Spleen (tissue), 11 donors: ENCODE data around the gene PIP5KL1. TPM values are rescaled to one million over a fixed set of nuclear protein-coding genes. Genes with fewer than 3 reads are reported as not detected.

Experiments used
- DNase-seq: peaks from one replicate; pipeline ENCODE4 v3.0.0-alpha.2; 2020
- H3K27ac ChIP-seq, 8 donors: fragments of 200-600 bp; sonication (generic) in 7 of 8; 1 replicate in 4 of 8; 2 replicates in 4 of 8; pipeline versions ENCODE4 v1.5.0 to v1.8.0; 2016 to 2021; ENCODE audit warnings: inconsistent platforms in 4 of 8, mild to moderate bottlenecking in 4 of 8, moderate library complexity in 1 of 8
- H3K27me3 ChIP-seq, 7 donors: fragments of 200-600 bp; sonication (generic) in 6 of 7; replicated peaks in 1 of 7; 1 replicate in 4 of 7; 2 replicates in 3 of 7; pipeline versions ENCODE4 v1.5.0 to v1.8.0; 2016 to 2021; ENCODE audit warnings: inconsistent platforms in 3 of 7, mild to moderate bottlenecking in 1 of 7
- H3K36me3 ChIP-seq, 6 donors: fragments of 200-600 bp; sonication (generic) in 5 of 6; 1 replicate in 4 of 6; 2 replicates in 2 of 6; pipeline versions ENCODE4 v1.5.0 to v1.8.0; 2016 to 2021; ENCODE audit warnings: inconsistent platforms in 2 of 6
- H3K4me1 ChIP-seq, 6 donors: fragments of 200-600 bp; sonication (generic) in 5 of 6; 1 replicate in 3 of 6; 2 replicates in 3 of 6; pipeline versions ENCODE4 v1.5.0 to v1.8.0; 2016 to 2021; ENCODE audit warnings: inconsistent platforms in 3 of 6
- H3K4me3 ChIP-seq, 8 donors: fragments of 200-600 bp; sonication (generic) in 7 of 8; 1 replicate in 4 of 8; 2 replicates in 4 of 8; pipeline versions ENCODE4 v1.5.0 to v1.8.0; 2016 to 2021; ENCODE audit warnings: inconsistent platforms in 4 of 8, mild to moderate bottlenecking in 4 of 8, moderate library complexity in 2 of 8
- H3K9me3 ChIP-seq, 8 donors: fragments of 200-600 bp; sonication (generic) in 7 of 8; 1 replicate in 4 of 8; 2 replicates in 4 of 8; pipeline versions ENCODE4 v1.5.0 to v1.8.0; 2016 to 2021; ENCODE audit warnings: inconsistent platforms in 4 of 8
- POLR2A ChIP-seq, 3 donors: fragments of 450-650 bp; IDR thresholded peaks; one replicate each; pipeline ENCODE4 v1.5.1; 2017; ENCODE audit warnings: antibody characterized with exemption in 3 of 3, mild to moderate bottlenecking in 1 of 3
- POLR2AphosphoS5 ChIP-seq, 3 donors: sonication (generic); formaldehyde crosslinking; IDR thresholded peaks; one replicate each; pipeline ENCODE4 v1.5.1; 2017; ENCODE audit warnings: antibody characterized with exemption in 3 of 3
- WGBS, 5 donors: extraction: QIAGEN DNeasy Blood & Tissue Kit in 3 of 5; methylation state at CpG; one replicate each; pipeline versions ENCODE4 v1.1.5 to v1.1.7; 2013 to 2018; 5-methylcytosine and 5-hydroxymethylcytosine counted together
- intact Hi-C: fragments of 100-400 bp; cut with DNase I; formaldehyde crosslinking; loops from one replicate; pipeline ENCODE4 v1.15.0; 2023; ENCODE audit warnings: low total_unique reads
- polyA plus RNA-seq, 3 donors: library from polyadenylated mRNA; stranded (reverse); fragments of 200-250 nt; gene quantifications; one replicate each; pipeline ENCODE4 v1.2.1, GENCODE V29; 2013
- total RNA-seq, 7 donors: library from RNA; depleted of rRNA in 3 of 7; stranded (reverse); fragments of >200 nt in 3 of 7; fragmentation: NEBNext Ultra II Directional in 4 of 7; extraction: Animal tissue kit (Norgen Biotek cat#: 25700) in 4 of 7; gene quantifications; one replicate each; pipeline versions ENCODE4 v1.1.0 to v1.2.1, GENCODE V29; 2016 to 2021
- TF ChIP-seq, protein P1 (sequence below), 11 experiments: fragments of 200-600 bp in 7 of 11; fragments of 450-650 bp in 4 of 11; sonication (generic) in 4 of 11; IDR thresholded peaks in 8 of 11; conservative IDR thresholded peaks in 3 of 11; 1 replicate in 7 of 11; 2 replicates in 4 of 11; pipeline versions ENCODE4 v1.4.0 to v1.8.0; 2016 to 2021; ENCODE audit warnings: antibody characterized with exemption in 11 of 11, inconsistent platforms in 4 of 11, mild to moderate bottlenecking in 1 of 11
- donor health status: healthy with polysubstance abuse.
- donor health status: DM: no; HTN: no; CAD: no; lungs with moderate emphysema.
- donor health status: DM: no; HTN: no; CAD: no.
- donor health status: Bipolar disorder and iron deficiency.
- donor health status: healthy.
- donor health status: DM: no; HTN: no; CAD: no.
- donor health status: DM: yes; HTN: yes; CAD: no.

The PIP5KL1 gene
- total and polyA plus RNA-seq, 10 donors = 0.13 to 3.6 (median 0.68) TPM; not detected in 2

DNA sequence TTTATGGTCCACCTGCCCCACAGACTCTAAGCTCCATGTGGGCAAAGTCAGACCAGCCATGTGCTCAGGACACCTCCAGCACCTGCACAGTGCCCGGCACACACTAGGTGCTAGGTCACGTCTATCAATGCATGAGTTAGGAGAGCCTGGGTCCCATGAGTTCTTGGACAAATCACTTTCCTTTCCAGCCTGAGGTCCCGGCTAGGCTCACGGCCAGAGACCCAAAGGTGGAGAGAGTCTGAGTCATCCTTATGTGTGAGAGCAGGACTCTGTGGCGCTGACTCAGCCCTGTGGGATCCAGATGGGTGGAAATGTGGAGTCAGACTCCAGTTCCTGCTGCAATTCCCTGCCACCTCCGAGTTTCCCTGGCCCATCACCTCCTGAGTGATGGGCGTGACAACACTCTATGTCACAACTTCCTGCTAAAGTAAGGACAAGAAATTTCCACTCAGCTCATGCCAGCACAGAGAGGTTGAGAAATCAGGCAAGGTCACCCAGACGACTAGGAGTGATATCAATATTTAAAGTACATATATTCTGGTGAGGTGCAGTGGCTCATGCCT lies 11.2 kb downstream of the PIP5KL1 start:
- Histone ChIP-seq H3K27ac (peak overlapping the region in 7 of 8 donors; percentile 15 to 91 (median 87)), H3K4me3 (no peak overlapping the region), H3K9me3 (no peaks in the 10 kb centered on the region), H3K36me3 (peaks cover 0 to 8% (median 0%) of the 10 kb centered on the region in 6 donors), H3K27me3 (peaks cover 0 to 16% (median 5%) of the 10 kb centered on the region in 7 donors), H3K4me1 (peaks cover 53 to 83% (median 69%) of the 10 kb centered on the region in 6 donors)
- WGBS, 5 donors = 41 to 63% (median 52%) methylated on average over 7 to 8 of the region's 8 CpGs
- intact Hi-C loops = no loop called here
- DNase-seq = no peak
- TF ChIP-seq POLR2A (IDR thresholded peaks at IDR 0.05) = no peak
- TF ChIP-seq POLR2AphosphoS5 (IDR thresholded peaks at IDR 0.05) = peak in 2 of 3 donors; percentile 74 to 79

- H3K36me3 ChIP-seq = peaks cover 0 to 17% (median 4%) of the 10 kb centered on the region in 6 donors
- H3K27me3 ChIP-seq = peaks cover 0 to 16% (median 5%) of the 10 kb centered on the region in 7 donors
- H3K4me1 ChIP-seq = peaks cover 53 to 89% (median 76%) of the 10 kb centered on the region in 6 donors
- 77 to 84% (median 81%) methylated on average over 8 of the region's 8 CpGs for WGBS, 5 donors
- no peak for DNase-seq
- H3K27ac ChIP-seq = peak overlapping the region; percentile 15 to 91 (median 86)
- H3K9me3 ChIP-seq = no peaks in the 10 kb centered on the region
- intact Hi-C loops = no loop called here
- no peak overlapping the region for H3K4me3 ChIP-seq
- TF ChIP-seq, protein P1, sequence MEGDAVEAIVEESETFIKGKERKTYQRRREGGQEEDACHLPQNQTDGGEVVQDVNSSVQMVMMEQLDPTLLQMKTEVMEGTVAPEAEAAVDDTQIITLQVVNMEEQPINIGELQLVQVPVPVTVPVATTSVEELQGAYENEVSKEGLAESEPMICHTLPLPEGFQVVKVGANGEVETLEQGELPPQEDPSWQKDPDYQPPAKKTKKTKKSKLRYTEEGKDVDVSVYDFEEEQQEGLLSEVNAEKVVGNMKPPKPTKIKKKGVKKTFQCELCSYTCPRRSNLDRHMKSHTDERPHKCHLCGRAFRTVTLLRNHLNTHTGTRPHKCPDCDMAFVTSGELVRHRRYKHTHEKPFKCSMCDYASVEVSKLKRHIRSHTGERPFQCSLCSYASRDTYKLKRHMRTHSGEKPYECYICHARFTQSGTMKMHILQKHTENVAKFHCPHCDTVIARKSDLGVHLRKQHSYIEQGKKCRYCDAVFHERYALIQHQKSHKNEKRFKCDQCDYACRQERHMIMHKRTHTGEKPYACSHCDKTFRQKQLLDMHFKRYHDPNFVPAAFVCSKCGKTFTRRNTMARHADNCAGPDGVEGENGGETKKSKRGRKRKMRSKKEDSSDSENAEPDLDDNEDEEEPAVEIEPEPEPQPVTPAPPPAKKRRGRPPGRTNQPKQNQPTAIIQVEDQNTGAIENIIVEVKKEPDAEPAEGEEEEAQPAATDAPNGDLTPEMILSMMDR (IDR thresholded peaks at IDR 0.05 in 8 of 11, conservative IDR thresholded peaks at IDR 0.05 in 3 of 11) = peak in 5 of 11 experiments; percentile 8 to 41 (median 24)
- TF ChIP-seq POLR2A (IDR thresholded peaks at IDR 0.05) = no peak
These were observed 12.1 kb downstream of the PIP5KL1 start for GRCh38 chr9:127918183-127919107.

DNA sequence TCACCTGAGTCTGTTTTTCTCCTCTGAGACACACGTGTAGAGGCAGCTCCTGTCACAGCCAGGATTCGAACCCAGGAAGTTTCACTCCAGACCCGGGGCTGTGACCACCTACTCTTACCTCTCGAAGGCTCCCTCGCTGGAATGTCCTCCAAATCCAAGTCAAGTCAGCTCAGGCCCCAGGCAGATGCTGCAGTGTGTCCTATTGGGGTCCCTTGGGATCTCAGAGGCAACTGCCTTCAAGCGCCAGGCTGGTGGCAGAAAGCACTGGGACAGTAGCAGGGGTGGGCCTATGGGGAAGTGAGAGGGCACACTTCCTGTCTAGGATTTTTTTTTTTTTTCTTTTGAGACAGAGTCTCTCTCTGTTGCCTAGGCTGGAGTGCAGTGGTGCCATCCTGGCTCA lies 13.0 kb downstream of the PIP5KL1 start:
- peaks cover 0 to 10% (median 5%) of the 10 kb centered on the region in 7 donors for H3K27me3 ChIP-seq
- peak; percentile 86 for DNase-seq
- H3K36me3 ChIP-seq = peaks cover 0 to 26% (median 11%) of the 10 kb centered on the region in 6 donors
- TF ChIP-seq, protein P1 (IDR thresholded peaks at IDR 0.05 in 8 of 11, conservative IDR thresholded peaks at IDR 0.05 in 3 of 11) = no peak
- TF ChIP-seq POLR2AphosphoS5 (IDR thresholded peaks at IDR 0.05) (peak in 2 of 3 donors; percentile 21 to 37), POLR2A (IDR thresholded peaks at IDR 0.05) (no peak)
- H3K4me1 ChIP-seq = peaks cover 53 to 97% (median 84%) of the 10 kb centered on the region in 6 donors
- no peaks in the 10 kb centered on the region for H3K9me3 ChIP-seq
- intact Hi-C loops = no loop called here
- peak overlapping the region; percentile 28 to 91 (median 86) for H3K27ac ChIP-seq
- H3K4me3 ChIP-seq = peak overlapping the region in 3 of 8 donors; percentile 75 to 94 (median 77)
- 41 to 50% (median 45%) methylated on average over 6 of the region's 6 CpGs for WGBS, 5 donors

GRCh38 chr9:127916720-127917581 lies 13.6 kb downstream of the PIP5KL1 start, which contains the start of gene ST6GALNAC4:
TSS of gene ST6GALNAC4 (minus strand) at chr9:127917041. CDS start at chr9:127916419, 622 bp downstream.
- peaks cover 0 to 4% (median 2%) of the 10 kb centered on the region in 7 donors for H3K27me3 ChIP-seq
- peaks cover 52 to 98% (median 84%) of the 10 kb centered on the region in 6 donors for H3K4me1 ChIP-seq
- H3K36me3 ChIP-seq = peaks cover 3 to 32% (median 18%) of the 10 kb centered on the region in 6 donors
- H3K27ac ChIP-seq = peak within 1 kb of the TSS; percentile 29 to 91 (median 86)
- no peaks in the 10 kb centered on the region for H3K9me3 ChIP-seq
- TF ChIP-seq, protein P1 (IDR thresholded peaks at IDR 0.05 in 8 of 11, conservative IDR thresholded peaks at IDR 0.05 in 3 of 11) = peak in 1 of 11 experiments; percentile 23
- TF ChIP-seq POLR2A (IDR thresholded peaks at IDR 0.05) (peak in 1 of 3 donors; percentile 40), POLR2AphosphoS5 (IDR thresholded peaks at IDR 0.05) (peak; percentile 79 to 87 (median 86))
- H3K4me3 ChIP-seq = peak within 1 kb of the TSS; percentile 69 to 94 (median 76)
- DNase-seq = peak; percentile 99
- intact Hi-C loops = no loop called here
- 2 to 4% (median 3%) methylated on average over 45 to 71 of the region's 71 CpGs for WGBS, 5 donors
